ENCODE results near the gene KIF1B.

- TF ChIP-seq EZH2 (IDR thresholded peaks at IDR 0.05) (no peak), POLR2AphosphoS5 (IDR thresholded peaks at IDR 0.05; ENCODE audit: borderline replicate concordance, low read depth, low read length) (no peak)
These were observed 40.3 kb downstream of the KIF1B start for GRCh38 chr1:10250663-10251062.
